ENCODE results near the gene TAB2. TPM values are rescaled to one million over a fixed set of nuclear protein-coding genes. Genes with fewer than 3 reads are reported as not detected.

Gene TAB2
- total and polyA plus RNA-seq, 5 donors from 2014 or later = 21.6 to 180 (median 22.3) TPM

- H3K4me3 Mint-ChIP-seq = no peak overlapping the region
- ATAC-seq (ENCODE audit: low read depth in 2 of 2) (no peak), DNase-seq (no peak)
- H3K27ac ChIP-seq (ENCODE audit: insufficient read depth, low read length, poor library complexity, severe bottlenecking) = no peak overlapping the region
- H3K36me3 ChIP-seq (ENCODE audit: control insufficient read depth, insufficient read depth, low read length) = no peaks in the 10 kb centered on the region
- no peaks in the 10 kb centered on the region for H3K36me3 Mint-ChIP-seq
- H3K9me3 Mint-ChIP-seq = no peaks in the 10 kb centered on the region
- no peaks in the 10 kb centered on the region for H3K27me3 ChIP-seq (ENCODE audit: control insufficient read depth, insufficient read depth, low read length)
- no peaks in the 10 kb centered on the region for H3K9me3 ChIP-seq (ENCODE audit: control insufficient read depth in 2 of 2, low read length in 2 of 2)
- peak overlapping the region in 1 of 3 donors; percentile 29 for H3K27ac Mint-ChIP-seq
- peaks cover 0 to 8% (median 0%) of the 10 kb centered on the region in 4 donors for H3K4me1 Mint-ChIP-seq
- H3K27me3 Mint-ChIP-seq = no peaks in the 10 kb centered on the region
- no peak overlapping the region for H3K4me3 ChIP-seq (ENCODE audit: low read depth, low read length)
- no peaks in the 10 kb centered on the region for H3K4me1 ChIP-seq (ENCODE audit: control insufficient read depth, insufficient read depth, low read length, poor library complexity, severe bottlenecking)
These were observed 16.9 kb upstream of the TAB2 start for GRCh38 chr6:149300563-149300962.

- no peaks in the 10 kb centered on the region for H3K27me3 Mint-ChIP-seq
- no peak overlapping the region for H3K4me3 ChIP-seq (ENCODE audit: low read depth, low read length)
- H3K9me3 Mint-ChIP-seq = no peaks in the 10 kb centered on the region
- ATAC-seq (ENCODE audit: low read depth in 2 of 2) = no peak
- H3K9me3 ChIP-seq (ENCODE audit: control insufficient read depth in 2 of 2, low read length in 2 of 2) = no peaks in the 10 kb centered on the region
- H3K4me1 ChIP-seq (ENCODE audit: control insufficient read depth, insufficient read depth, low read length, poor library complexity, severe bottlenecking) = no peaks in the 10 kb centered on the region
- DNase-seq = no peak
- no peaks in the 10 kb centered on the region for H3K36me3 Mint-ChIP-seq
- no peak overlapping the region for H3K4me3 Mint-ChIP-seq
- no peak overlapping the region for H3K27ac ChIP-seq (ENCODE audit: insufficient read depth, low read length, poor library complexity, severe bottlenecking)
- H3K4me1 Mint-ChIP-seq = peaks cover 0 to 8% (median 0%) of the 10 kb centered on the region in 4 donors
- no peaks in the 10 kb centered on the region for H3K27me3 ChIP-seq (ENCODE audit: control insufficient read depth, insufficient read depth, low read length)
- no peak overlapping the region for H3K27ac Mint-ChIP-seq
- no peaks in the 10 kb centered on the region for H3K36me3 ChIP-seq (ENCODE audit: control insufficient read depth, insufficient read depth, low read length)
These were observed 14.8 kb upstream of the TAB2 start for GRCh38 chr6:149302723-149303122.

GRCh38 chr6:149303468-149303867 lies 14.0 kb upstream of the TAB2 start:
- no peaks in the 10 kb centered on the region for H3K9me3 Mint-ChIP-seq
- Histone ChIP-seq H3K4me3 (ENCODE audit: low read depth, low read length) (no peak overlapping the region), H3K27ac (ENCODE audit: insufficient read depth, low read length, poor library complexity, severe bottlenecking) (no peak overlapping the region), H3K27me3 (ENCODE audit: control insufficient read depth, insufficient read depth, low read length) (no peaks in the 10 kb centered on the region), H3K36me3 (ENCODE audit: control insufficient read depth, insufficient read depth, low read length) (no peaks in the 10 kb centered on the region), H3K4me1 (ENCODE audit: control insufficient read depth, insufficient read depth, low read length, poor library complexity, severe bottlenecking) (no peaks in the 10 kb centered on the region), H3K9me3 (ENCODE audit: control insufficient read depth in 2 of 2, low read length in 2 of 2) (no peaks in the 10 kb centered on the region)
- H3K27me3 Mint-ChIP-seq = no peaks in the 10 kb centered on the region
- no peak overlapping the region for H3K4me3 Mint-ChIP-seq
- DNase-seq = no peak
- H3K36me3 Mint-ChIP-seq = no peaks in the 10 kb centered on the region
- no peak overlapping the region for H3K27ac Mint-ChIP-seq
- ATAC-seq (ENCODE audit: low read depth in 2 of 2) = no peak
- peaks cover 0 to 8% (median 0%) of the 10 kb centered on the region in 4 donors for H3K4me1 Mint-ChIP-seq

GRCh38 chr6:149305372-149305771 lies 12.1 kb upstream of the TAB2 start:
- H3K4me3 Mint-ChIP-seq = no peak overlapping the region
- Histone ChIP-seq H3K4me3 (ENCODE audit: low read depth, low read length) (no peak overlapping the region), H3K4me1 (ENCODE audit: control insufficient read depth, insufficient read depth, low read length, poor library complexity, severe bottlenecking) (no peaks in the 10 kb centered on the region), H3K27me3 (ENCODE audit: control insufficient read depth, insufficient read depth, low read length) (no peaks in the 10 kb centered on the region), H3K36me3 (ENCODE audit: control insufficient read depth, insufficient read depth, low read length) (no peaks in the 10 kb centered on the region), H3K27ac (ENCODE audit: insufficient read depth, low read length, poor library complexity, severe bottlenecking) (no peak overlapping the region), H3K9me3 (ENCODE audit: control insufficient read depth in 2 of 2, low read length in 2 of 2) (no peaks in the 10 kb centered on the region)
- H3K9me3 Mint-ChIP-seq = no peaks in the 10 kb centered on the region
- H3K4me1 Mint-ChIP-seq = peaks cover 0 to 3% (median 0%) of the 10 kb centered on the region in 4 donors
- no peaks in the 10 kb centered on the region for H3K27me3 Mint-ChIP-seq
- ATAC-seq (ENCODE audit: low read depth in 2 of 2) = no peak
- no peak for DNase-seq
- no peak overlapping the region for H3K27ac Mint-ChIP-seq
- no peaks in the 10 kb centered on the region for H3K36me3 Mint-ChIP-seq

- Mint-ChIP-seq H3K4me3 (no peak overlapping the region), H3K9me3 (no peaks in the 10 kb centered on the region), H3K27ac (no peak overlapping the region), H3K27me3 (no peaks in the 10 kb centered on the region), H3K4me1 (peaks cover 0 to 3% (median 0%) of the 10 kb centered on the region in 4 donors), H3K36me3 (no peaks in the 10 kb centered on the region)
- H3K27me3 ChIP-seq (ENCODE audit: control insufficient read depth, insufficient read depth, low read length) = no peaks in the 10 kb centered on the region
- DNase-seq = no peak
- no peaks in the 10 kb centered on the region for H3K9me3 ChIP-seq (ENCODE audit: control insufficient read depth in 2 of 2, low read length in 2 of 2)
- H3K4me3 ChIP-seq (ENCODE audit: low read depth, low read length) = no peak overlapping the region
- no peak overlapping the region for H3K27ac ChIP-seq (ENCODE audit: insufficient read depth, low read length, poor library complexity, severe bottlenecking)
- H3K36me3 ChIP-seq (ENCODE audit: control insufficient read depth, insufficient read depth, low read length) = no peaks in the 10 kb centered on the region
- H3K4me1 ChIP-seq (ENCODE audit: control insufficient read depth, insufficient read depth, low read length, poor library complexity, severe bottlenecking) = no peaks in the 10 kb centered on the region
- ATAC-seq (ENCODE audit: low read depth in 2 of 2) = no peak
These were observed 10.5 kb upstream of the TAB2 start for GRCh38 chr6:149306967-149307366.

GRCh38 chr6:149311293-149311692 lies 6.2 kb upstream of the TAB2 start:
- Histone ChIP-seq H3K4me1 (ENCODE audit: control insufficient read depth, insufficient read depth, low read length, poor library complexity, severe bottlenecking) (peaks cover 5% of the 10 kb centered on the region), H3K27ac (ENCODE audit: insufficient read depth, low read length, poor library complexity, severe bottlenecking) (no peak overlapping the region), H3K9me3 (ENCODE audit: control insufficient read depth in 2 of 2, low read length in 2 of 2) (no peaks in the 10 kb centered on the region), H3K27me3 (ENCODE audit: control insufficient read depth, insufficient read depth, low read length) (no peaks in the 10 kb centered on the region), H3K4me3 (ENCODE audit: low read depth, low read length) (no peak overlapping the region), H3K36me3 (ENCODE audit: control insufficient read depth, insufficient read depth, low read length) (no peaks in the 10 kb centered on the region)
- H3K27ac Mint-ChIP-seq = no peak overlapping the region
- ATAC-seq (ENCODE audit: low read depth in 2 of 2) (no peak), DNase-seq (no peak)
- H3K36me3 Mint-ChIP-seq = no peaks in the 10 kb centered on the region
- no peaks in the 10 kb centered on the region for H3K27me3 Mint-ChIP-seq
- no peak overlapping the region for H3K4me3 Mint-ChIP-seq
- H3K9me3 Mint-ChIP-seq = no peaks in the 10 kb centered on the region
- peaks cover 0 to 20% (median 14%) of the 10 kb centered on the region in 4 donors for H3K4me1 Mint-ChIP-seq

- Histone ChIP-seq H3K4me3 (ENCODE audit: low read depth, low read length) (no peak overlapping the region), H3K27ac (ENCODE audit: insufficient read depth, low read length, poor library complexity, severe bottlenecking) (no peak overlapping the region), H3K27me3 (ENCODE audit: control insufficient read depth, insufficient read depth, low read length) (no peaks in the 10 kb centered on the region), H3K9me3 (ENCODE audit: control insufficient read depth in 2 of 2, low read length in 2 of 2) (no peaks in the 10 kb centered on the region), H3K4me1 (ENCODE audit: control insufficient read depth, insufficient read depth, low read length, poor library complexity, severe bottlenecking) (peaks cover 9% of the 10 kb centered on the region), H3K36me3 (ENCODE audit: control insufficient read depth, insufficient read depth, low read length) (no peaks in the 10 kb centered on the region)
- no peaks in the 10 kb centered on the region for H3K36me3 Mint-ChIP-seq
- no peaks in the 10 kb centered on the region for H3K27me3 Mint-ChIP-seq
- peaks cover 0 to 21% (median 14%) of the 10 kb centered on the region in 4 donors for H3K4me1 Mint-ChIP-seq
- no peak for ATAC-seq (ENCODE audit: low read depth in 2 of 2)
- H3K4me3 Mint-ChIP-seq = no peak overlapping the region
- no peak for DNase-seq
- no peak overlapping the region for H3K27ac Mint-ChIP-seq
- no peaks in the 10 kb centered on the region for H3K9me3 Mint-ChIP-seq
These were observed 5.7 kb upstream of the TAB2 start for GRCh38 chr6:149311766-149312165.

- no peaks in the 10 kb centered on the region for H3K36me3 Mint-ChIP-seq
- no peak overlapping the region for H3K4me3 Mint-ChIP-seq
- ATAC-seq (ENCODE audit: low read depth in 2 of 2) (no peak), DNase-seq (no peak)
- H3K27me3 ChIP-seq (ENCODE audit: control insufficient read depth, insufficient read depth, low read length) = no peaks in the 10 kb centered on the region
- H3K27ac Mint-ChIP-seq = peak overlapping the region in 1 of 3 donors; percentile 30
- no peak overlapping the region for H3K27ac ChIP-seq (ENCODE audit: insufficient read depth, low read length, poor library complexity, severe bottlenecking)
- H3K27me3 Mint-ChIP-seq = no peaks in the 10 kb centered on the region
- peaks cover 9% of the 10 kb centered on the region for H3K4me1 ChIP-seq (ENCODE audit: control insufficient read depth, insufficient read depth, low read length, poor library complexity, severe bottlenecking)
- no peak overlapping the region for H3K4me3 ChIP-seq (ENCODE audit: low read depth, low read length)
- no peaks in the 10 kb centered on the region for H3K36me3 ChIP-seq (ENCODE audit: control insufficient read depth, insufficient read depth, low read length)
- no peaks in the 10 kb centered on the region for H3K9me3 ChIP-seq (ENCODE audit: control insufficient read depth in 2 of 2, low read length in 2 of 2)
- H3K4me1 Mint-ChIP-seq = peaks cover 0 to 21% (median 14%) of the 10 kb centered on the region in 4 donors
- H3K9me3 Mint-ChIP-seq = no peaks in the 10 kb centered on the region
These were observed 4.4 kb upstream of the TAB2 start for GRCh38 chr6:149313070-149313469.

Data from CD4-positive, CD25-positive, alpha-beta regulatory T cell (primary cell).